SK-N-SH (cell line): Measurements from ENCODE around the gene GAB4. TPM values are rescaled to one million over a fixed set of nuclear protein-coding genes. Genes with fewer than 3 reads are reported as not detected.

Source experiments
- CTCF ChIA-PET: fragments of 300-600, 350-600 bp; formaldehyde crosslinking; extraction: SDS; loops from one replicate; lab custom pipeline; 2021; lab: Yijun Ruan, JAX
- POLR2A ChIA-PET: fragments of 350-600 bp; sonication (Branson Sonifier 250); formaldehyde crosslinking; extraction: SDS; loops from one replicate; lab custom pipeline; 2020; ENCODE audit warnings: antibody characterized with exemption, inconsistent platforms; lab: Yijun Ruan, JAX
- DNase-seq: peaks from one replicate; pipeline ENCODE4 v3.0.0; 2012
- H2AFZ ChIP-seq: fragments of 200-600 bp; sonication (generic); 2 replicates; pipeline ENCODE4 v1.8.1; 2016; ENCODE audit warnings: antibody characterized with exemption, mild to moderate bottlenecking, low read depth
- H3F3A ChIP-seq: fragments of 200-600 bp; sonication (generic); replicated peaks from 2 replicates; pipeline ENCODE3; 2016; ENCODE audit warnings: antibody characterized with exemption, mild to moderate bottlenecking; ENCODE audit not compliant: insufficient read depth
- H3K27ac ChIP-seq, 2 experiments: fragments of 200-500 bp in 1 of 2; fragments of 200-600 bp in 1 of 2; sonication (Bioruptor generic) in 1 of 2; sonication (generic), shearing (Covaris generic) in 1 of 2; 2 replicates each; pipeline versions ENCODE4 v1.5.1 to v1.6.1; 2014 to 2016; ENCODE audit warnings: low read depth in 2 of 2, inconsistent platforms in 1 of 2, low read length in 1 of 2, mild to moderate bottlenecking in 1 of 2, mixed read lengths in 1 of 2
- H3K27me3 ChIP-seq: fragments of 200-600 bp; sonication (generic), shearing (Covaris generic); 2 replicates; pipeline ENCODE4 v1.6.1; 2016; ENCODE audit warnings: mixed run types; ENCODE audit not compliant: insufficient read depth
- H3K36me3 ChIP-seq, 2 experiments: fragments of 200-500 bp in 1 of 2; fragments of 200-600 bp in 1 of 2; sonication (Bioruptor generic) in 1 of 2; sonication (generic) in 1 of 2; replicated peaks in 1 of 2; 2 replicates each; pipeline versions ENCODE3 to v1.5.1; 2014 to 2016; ENCODE audit warnings: low read length in 1 of 2, mild to moderate bottlenecking in 1 of 2; ENCODE audit not compliant: insufficient read depth in 2 of 2, control insufficient read depth in 1 of 2
- H3K4me1 ChIP-seq, 2 experiments: fragments of 200-500 bp in 1 of 2; fragments of 200-600 bp in 1 of 2; sonication (Bioruptor generic) in 1 of 2; sonication (generic), shearing (Covaris generic) in 1 of 2; 2 replicates each; pipeline versions ENCODE4 v1.5.1 to v1.6.1; 2014 to 2016; ENCODE audit warnings: low read depth in 1 of 2, low read length in 1 of 2, mixed run types in 1 of 2; ENCODE audit not compliant: insufficient read depth in 2 of 2, control insufficient read depth in 1 of 2
- H3K4me2 ChIP-seq: fragments of 200-600 bp; sonication (generic), shearing (Covaris generic); 2 replicates; pipeline ENCODE4 v1.6.1; 2017; ENCODE audit warnings: mixed run types
- H3K4me3 ChIP-seq, 2 experiments: fragments of 200-500 bp in 1 of 2; fragments of 200-600 bp in 1 of 2; sonication (Bioruptor generic) in 1 of 2; sonication (generic), shearing (Covaris generic) in 1 of 2; 2 replicates each; pipeline versions ENCODE4 v1.5.1 to v1.8.1; 2014 to 2016; ENCODE audit warnings: low read depth in 2 of 2, inconsistent platforms in 1 of 2, low read length in 1 of 2, mild to moderate bottlenecking in 1 of 2, mixed read lengths in 1 of 2, moderate library complexity in 1 of 2
- H3K79me2 ChIP-seq: fragments of 200-600 bp; sonication (generic); 2 replicates; pipeline ENCODE4 v1.8.1; 2017; ENCODE audit warnings: mild to moderate bottlenecking; ENCODE audit not compliant: insufficient read depth
- H3K9ac ChIP-seq: fragments of 200-600 bp; sonication (generic); 2 replicates; pipeline ENCODE4 v1.6.1; 2017; ENCODE audit warnings: mixed run types
- H3K9me2 ChIP-seq: fragments of 200-600 bp; sonication (generic); 2 replicates; pipeline ENCODE4 v1.6.1; 2017; ENCODE audit warnings: mixed run types
- H3K9me3 ChIP-seq: fragments of 200-600 bp; sonication (generic); 2 replicates; pipeline ENCODE4 v1.6.1; 2017; ENCODE audit warnings: mixed run types, mild to moderate bottlenecking, moderate library complexity
- H4K20me1 ChIP-seq: fragments of 200-600 bp; sonication (generic); 2 replicates; pipeline ENCODE4 v1.6.1; 2017; ENCODE audit warnings: mild to moderate bottlenecking, mixed run types; ENCODE audit not compliant: insufficient read depth
- CTCF ChIP-seq: fragments of 200-600 bp; sonication (generic); IDR thresholded peaks from 2 replicates; pipeline ENCODE4 v1.6.1; 2017; ENCODE audit warnings: antibody characterized with exemption, mild to moderate bottlenecking, moderate library complexity
- ELF1 ChIP-seq: IDR thresholded peaks from 2 replicates; pipeline ENCODE4 v1.4.0; 2012
- EZH2phosphoT487 ChIP-seq: fragments of 200-600 bp; sonication (generic); IDR thresholded peaks from 2 replicates; pipeline ENCODE4 v1.6.1; 2017; ENCODE audit warnings: low read depth, mixed run types, mild to moderate bottlenecking, antibody characterized with exemption, moderate library complexity, borderline replicate concordance
- FOSL2 ChIP-seq: IDR thresholded peaks from 2 replicates; pipeline ENCODE4 v1.4.0; 2012; ENCODE audit warnings: low read depth, mild to moderate bottlenecking, moderate library complexity, borderline replicate concordance
- FOXM1 ChIP-seq: IDR thresholded peaks from 2 replicates; pipeline ENCODE4 v1.4.0; 2012; ENCODE audit warnings: low read depth, mild to moderate bottlenecking
- GATA2 ChIP-seq: sonication (generic); formaldehyde crosslinking; IDR thresholded peaks from 2 replicates; pipeline ENCODE4 v1.5.0; 2020; ENCODE audit warnings: mild to moderate bottlenecking, missing genetic modification reagents
- MEF2A ChIP-seq: IDR thresholded peaks from 2 replicates; pipeline ENCODE4 v1.4.0; 2012; ENCODE audit warnings: low read depth, borderline replicate concordance
- MXI1 ChIP-seq: IDR thresholded peaks from 2 replicates; pipeline ENCODE4 v1.6.1; 2012; ENCODE audit warnings: mild to moderate bottlenecking, low read depth, low read length, improper control_type of control experiment
- REST ChIP-seq: IDR thresholded peaks from 2 replicates; pipeline ENCODE4 v1.6.1; 2012; ENCODE audit warnings: mild to moderate bottlenecking, low read depth, low read length, moderate library complexity
- SIN3A ChIP-seq: IDR thresholded peaks from 2 replicates; pipeline ENCODE4 v1.6.1; 2012; ENCODE audit warnings: low read depth, mild to moderate bottlenecking, low read length, moderate library complexity, borderline replicate concordance
- SMC3 ChIP-seq: IDR thresholded peaks from 2 replicates; pipeline ENCODE4 v1.6.1; 2012; ENCODE audit warnings: low read depth, low read length, improper control_type of control experiment
- TCF12 ChIP-seq: IDR thresholded peaks from 2 replicates; pipeline ENCODE4 v1.4.0; 2012
- TEAD4 ChIP-seq: IDR thresholded peaks from 2 replicates; pipeline ENCODE4 v1.4.0; 2012; ENCODE audit warnings: mild to moderate bottlenecking, borderline replicate concordance; ENCODE audit not compliant: insufficient read depth
- USF1 ChIP-seq: IDR thresholded peaks from 2 replicates; pipeline ENCODE4 v1.4.0; 2012; ENCODE audit warnings: low read depth, borderline replicate concordance
- USF2 ChIP-seq: fragments of 150-350 bp; IDR thresholded peaks from 2 replicates; pipeline ENCODE4 v1.6.1; 2017; ENCODE audit warnings: antibody characterized with exemption, low read length, low read depth, borderline replicate concordance
- YY1 ChIP-seq: IDR thresholded peaks from 2 replicates; pipeline ENCODE4 v1.4.0; 2012; ENCODE audit warnings: low read depth, mild to moderate bottlenecking
- ZBTB33 ChIP-seq: IDR thresholded peaks from 2 replicates; pipeline ENCODE4 v1.4.0; 2012; ENCODE audit warnings: low read depth, borderline replicate concordance
- WGBS: methylation state at CpG from one replicate; pipeline ENCODE4 v1.1.6; 2017; ENCODE audit warnings: low lambda C conversion rate; 5-methylcytosine and 5-hydroxymethylcytosine counted together
- polyA plus RNA-seq, 3 experiments: library from polyadenylated mRNA; depleted of rRNA; stranded (reverse); fragments of >200 nt; gene quantifications; 2 replicates each; pipeline ENCODE4 v1.2.3, GENCODE V29; 2012

The GAB4 gene
- polyA plus RNA-seq, 1 of the 3 experiments (the other 2 are of a cell fraction) = not detected

GRCh38 chr22:17009640-17010291 lies 1.7 kb upstream of the GAB4 start:
- H3K36me3 ChIP-seq = no peaks in the 10 kb centered on the region
- H3K27me3 ChIP-seq = no peaks in the 10 kb centered on the region; the same call in 1 of the 2 replicates
- no peak overlapping the region for H3K27ac ChIP-seq
- ChIA-PET POLR2A (no interaction called here), CTCF (no interaction called here)
- H3K4me2 ChIP-seq = no peak overlapping the region
- no peak for DNase-seq
- no peak overlapping the region for H2AFZ ChIP-seq
- H3K9me3 ChIP-seq = no peaks in the 10 kb centered on the region
- H3K79me2 ChIP-seq = no peaks in the 10 kb centered on the region
- H3K9me2 ChIP-seq = no peaks in the 10 kb centered on the region
- H3F3A ChIP-seq = no peaks in the 10 kb centered on the region
- H3K4me1 ChIP-seq = no peaks in the 10 kb centered on the region
- H3K4me3 ChIP-seq = no peak overlapping the region
- H4K20me1 ChIP-seq = no peaks in the 10 kb centered on the region
- no peak overlapping the region for H3K9ac ChIP-seq
- TF ChIP-seq MEF2A (no peak), USF2 (no peak), FOSL2 (no peak), ELF1 (no peak), SIN3A (no peak), TEAD4 (no peak), ZBTB33 (no peak), REST (no peak), YY1 (no peak), MXI1 (no peak), EZH2phosphoT487 (no peak), SMC3 (no peak), GATA2 (CRISPR knock-in tag) (no peak), USF1 (no peak), FOXM1 (no peak), TCF12 (no peak), CTCF (no peak)
- WGBS = 0% methylated on average over 3 of the region's 9 CpGs
